Spleen (tissue), 11 donors: ENCODE results near the gene CDX1. TPM values are rescaled to one million over a fixed set of nuclear protein-coding genes. Genes with fewer than 3 reads are reported as not detected.

ENCODE experiments used
- DNase-seq: peaks from one replicate; pipeline ENCODE4 v3.0.0-alpha.2; 2020
- H3K27ac ChIP-seq, 8 donors: fragments of 200-600 bp; sonication (generic) in 7 of 8; 1 replicate in 4 of 8; 2 replicates in 4 of 8; pipeline versions ENCODE4 v1.5.0 to v1.8.0; 2016 to 2021; ENCODE audit warnings: inconsistent platforms in 4 of 8, mild to moderate bottlenecking in 4 of 8, moderate library complexity in 1 of 8
- H3K27me3 ChIP-seq, 7 donors: fragments of 200-600 bp; sonication (generic) in 6 of 7; replicated peaks in 1 of 7; 1 replicate in 4 of 7; 2 replicates in 3 of 7; pipeline versions ENCODE4 v1.5.0 to v1.8.0; 2016 to 2021; ENCODE audit warnings: inconsistent platforms in 3 of 7, mild to moderate bottlenecking in 1 of 7
- H3K36me3 ChIP-seq, 6 donors: fragments of 200-600 bp; sonication (generic) in 5 of 6; 1 replicate in 4 of 6; 2 replicates in 2 of 6; pipeline versions ENCODE4 v1.5.0 to v1.8.0; 2016 to 2021; ENCODE audit warnings: inconsistent platforms in 2 of 6
- H3K4me1 ChIP-seq, 6 donors: fragments of 200-600 bp; sonication (generic) in 5 of 6; 1 replicate in 3 of 6; 2 replicates in 3 of 6; pipeline versions ENCODE4 v1.5.0 to v1.8.0; 2016 to 2021; ENCODE audit warnings: inconsistent platforms in 3 of 6
- H3K4me3 ChIP-seq, 8 donors: fragments of 200-600 bp; sonication (generic) in 7 of 8; 1 replicate in 4 of 8; 2 replicates in 4 of 8; pipeline versions ENCODE4 v1.5.0 to v1.8.0; 2016 to 2021; ENCODE audit warnings: inconsistent platforms in 4 of 8, mild to moderate bottlenecking in 4 of 8, moderate library complexity in 2 of 8
- H3K9me3 ChIP-seq, 8 donors: fragments of 200-600 bp; sonication (generic) in 7 of 8; 1 replicate in 4 of 8; 2 replicates in 4 of 8; pipeline versions ENCODE4 v1.5.0 to v1.8.0; 2016 to 2021; ENCODE audit warnings: inconsistent platforms in 4 of 8
- POLR2A ChIP-seq, 3 donors: fragments of 450-650 bp; IDR thresholded peaks; one replicate each; pipeline ENCODE4 v1.5.1; 2017; ENCODE audit warnings: antibody characterized with exemption in 3 of 3, mild to moderate bottlenecking in 1 of 3
- POLR2AphosphoS5 ChIP-seq, 3 donors: sonication (generic); formaldehyde crosslinking; IDR thresholded peaks; one replicate each; pipeline ENCODE4 v1.5.1; 2017; ENCODE audit warnings: antibody characterized with exemption in 3 of 3
- WGBS, 5 donors: extraction: QIAGEN DNeasy Blood & Tissue Kit in 3 of 5; methylation state at CpG; one replicate each; pipeline versions ENCODE4 v1.1.5 to v1.1.7; 2013 to 2018; 5-methylcytosine and 5-hydroxymethylcytosine counted together
- intact Hi-C: fragments of 100-400 bp; cut with DNase I; formaldehyde crosslinking; loops from one replicate; pipeline ENCODE4 v1.15.0; 2023; ENCODE audit warnings: low total_unique reads
- polyA plus RNA-seq, 3 donors: library from polyadenylated mRNA; stranded (reverse); fragments of 200-250 nt; gene quantifications; one replicate each; pipeline ENCODE4 v1.2.1, GENCODE V29; 2013
- total RNA-seq, 7 donors: library from RNA; depleted of rRNA in 3 of 7; stranded (reverse); fragments of >200 nt in 3 of 7; fragmentation: NEBNext Ultra II Directional in 4 of 7; extraction: Animal tissue kit (Norgen Biotek cat#: 25700) in 4 of 7; gene quantifications; one replicate each; pipeline versions ENCODE4 v1.1.0 to v1.2.1, GENCODE V29; 2016 to 2021
- TF ChIP-seq, protein P1 (sequence below), 11 experiments: fragments of 200-600 bp in 7 of 11; fragments of 450-650 bp in 4 of 11; sonication (generic) in 4 of 11; IDR thresholded peaks in 8 of 11; conservative IDR thresholded peaks in 3 of 11; 1 replicate in 7 of 11; 2 replicates in 4 of 11; pipeline versions ENCODE4 v1.4.0 to v1.8.0; 2016 to 2021; ENCODE audit warnings: antibody characterized with exemption in 11 of 11, inconsistent platforms in 4 of 11, mild to moderate bottlenecking in 1 of 11
- donor health status: healthy with polysubstance abuse.
- donor health status: DM: no; HTN: no; CAD: no; lungs with moderate emphysema.
- donor health status: DM: no; HTN: no; CAD: no.
- donor health status: Bipolar disorder and iron deficiency.
- donor health status: healthy.
- donor health status: DM: no; HTN: no; CAD: no.
- donor health status: DM: yes; HTN: yes; CAD: no.

The CDX1 gene
- total and polyA plus RNA-seq, 10 donors: 0.25 to 1.3 (median 0.41) TPM; not detected in 5

DNA sequence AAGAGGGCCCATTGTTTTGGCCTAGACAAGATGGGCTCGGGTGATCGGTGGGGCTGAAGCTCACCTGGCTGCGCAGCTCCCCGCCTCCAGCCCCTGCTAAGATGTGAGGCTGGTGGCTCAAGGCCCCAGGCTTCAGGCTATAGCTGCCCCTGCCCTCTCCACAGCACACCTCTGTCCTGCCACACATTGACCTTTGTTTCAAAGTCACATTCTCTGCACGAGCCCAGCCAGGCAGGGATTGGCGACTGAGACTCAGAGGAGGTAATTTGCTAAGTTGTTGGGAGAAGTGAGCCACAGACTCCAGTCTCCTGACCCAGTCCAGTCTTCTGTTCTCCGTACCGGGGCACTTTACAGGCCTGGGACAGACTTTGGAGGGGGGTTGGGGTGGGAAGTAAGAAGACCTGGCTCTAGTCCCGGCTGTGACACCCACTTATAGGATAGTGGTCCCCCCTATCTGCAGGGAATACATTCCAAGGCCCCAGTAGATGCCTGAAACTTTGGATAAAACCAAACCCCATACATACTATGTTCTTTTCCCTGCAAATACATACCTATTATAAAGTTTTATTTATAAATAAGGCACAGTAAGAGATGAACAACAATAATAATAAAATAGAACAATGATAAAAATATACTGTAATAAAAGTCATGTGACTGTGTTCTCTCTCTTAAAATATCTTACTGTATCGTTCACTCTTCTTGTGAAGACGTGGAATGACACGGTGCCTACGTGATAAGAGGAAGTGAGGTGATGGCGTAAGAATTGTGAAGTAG, 24.2 kb upstream of the CDX1 start:
- TF ChIP-seq, protein P1, sequence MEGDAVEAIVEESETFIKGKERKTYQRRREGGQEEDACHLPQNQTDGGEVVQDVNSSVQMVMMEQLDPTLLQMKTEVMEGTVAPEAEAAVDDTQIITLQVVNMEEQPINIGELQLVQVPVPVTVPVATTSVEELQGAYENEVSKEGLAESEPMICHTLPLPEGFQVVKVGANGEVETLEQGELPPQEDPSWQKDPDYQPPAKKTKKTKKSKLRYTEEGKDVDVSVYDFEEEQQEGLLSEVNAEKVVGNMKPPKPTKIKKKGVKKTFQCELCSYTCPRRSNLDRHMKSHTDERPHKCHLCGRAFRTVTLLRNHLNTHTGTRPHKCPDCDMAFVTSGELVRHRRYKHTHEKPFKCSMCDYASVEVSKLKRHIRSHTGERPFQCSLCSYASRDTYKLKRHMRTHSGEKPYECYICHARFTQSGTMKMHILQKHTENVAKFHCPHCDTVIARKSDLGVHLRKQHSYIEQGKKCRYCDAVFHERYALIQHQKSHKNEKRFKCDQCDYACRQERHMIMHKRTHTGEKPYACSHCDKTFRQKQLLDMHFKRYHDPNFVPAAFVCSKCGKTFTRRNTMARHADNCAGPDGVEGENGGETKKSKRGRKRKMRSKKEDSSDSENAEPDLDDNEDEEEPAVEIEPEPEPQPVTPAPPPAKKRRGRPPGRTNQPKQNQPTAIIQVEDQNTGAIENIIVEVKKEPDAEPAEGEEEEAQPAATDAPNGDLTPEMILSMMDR (IDR thresholded peaks at IDR 0.05 in 8 of 11, conservative IDR thresholded peaks at IDR 0.05 in 3 of 11): no peak
- TF ChIP-seq POLR2AphosphoS5 (IDR thresholded peaks at IDR 0.05) (peak in 2 of 3 donors; percentile 12 to 33), POLR2A (IDR thresholded peaks at IDR 0.05) (no peak)
- intact Hi-C loops: no loop called here
- H3K27ac ChIP-seq: peak overlapping the region in 7 of 8 donors; percentile 58 to 83 (median 75)
- H3K4me3 ChIP-seq: no peak overlapping the region
- H3K36me3 ChIP-seq: no peaks in the 10 kb centered on the region
- H3K4me1 ChIP-seq: peaks cover 0 to 95% (median 30%) of the 10 kb centered on the region in 6 donors
- H3K9me3 ChIP-seq: no peaks in the 10 kb centered on the region
- DNase-seq: no peak
- WGBS, 5 donors: 63 to 81% (median 65%) methylated on average over 14 of the region's 14 CpGs
- H3K27me3 ChIP-seq: peaks cover 0 to 19% (median 0%) of the 10 kb centered on the region in 7 donors

DNA sequence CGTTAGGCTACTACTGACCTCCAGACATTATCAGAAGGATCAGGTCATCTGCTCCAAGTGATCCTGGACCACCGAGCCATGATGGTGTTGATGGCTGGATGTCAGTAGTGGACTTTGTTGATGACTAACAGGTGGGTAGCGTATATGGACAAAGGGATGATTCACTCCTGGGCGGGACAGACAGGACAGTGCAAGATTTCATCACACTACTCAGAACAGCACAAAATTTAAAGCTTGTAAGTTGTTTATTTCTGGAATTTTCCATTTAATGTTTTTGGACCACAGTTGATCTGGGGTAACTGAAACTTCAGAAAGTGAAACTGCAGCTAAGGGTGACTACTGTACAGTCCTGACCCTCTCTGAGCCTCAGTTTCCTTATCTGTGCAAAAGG, 23.6 kb upstream of the CDX1 start:
- Histone ChIP-seq H3K27ac (peak overlapping the region in 7 of 8 donors; percentile 58 to 83 (median 75)), H3K27me3 (peaks cover 0 to 13% (median 0%) of the 10 kb centered on the region in 7 donors), H3K4me3 (peak overlapping the region in 1 of 8 donors; percentile 13), H3K36me3 (no peaks in the 10 kb centered on the region), H3K4me1 (peaks cover 0 to 94% (median 30%) of the 10 kb centered on the region in 6 donors), H3K9me3 (no peaks in the 10 kb centered on the region)
- intact Hi-C loops: no loop called here
- TF ChIP-seq, protein P1 (IDR thresholded peaks at IDR 0.05 in 8 of 11, conservative IDR thresholded peaks at IDR 0.05 in 3 of 11): no peak
- no peak for TF ChIP-seq POLR2A (IDR thresholded peaks at IDR 0.05)
- peak in 1 of 3 donors; percentile 8 for TF ChIP-seq POLR2AphosphoS5 (IDR thresholded peaks at IDR 0.05)
- DNase-seq: no peak
- 45 to 69% (median 63%) methylated on average over 4 of the region's 4 CpGs for WGBS, 5 donors

DNA sequence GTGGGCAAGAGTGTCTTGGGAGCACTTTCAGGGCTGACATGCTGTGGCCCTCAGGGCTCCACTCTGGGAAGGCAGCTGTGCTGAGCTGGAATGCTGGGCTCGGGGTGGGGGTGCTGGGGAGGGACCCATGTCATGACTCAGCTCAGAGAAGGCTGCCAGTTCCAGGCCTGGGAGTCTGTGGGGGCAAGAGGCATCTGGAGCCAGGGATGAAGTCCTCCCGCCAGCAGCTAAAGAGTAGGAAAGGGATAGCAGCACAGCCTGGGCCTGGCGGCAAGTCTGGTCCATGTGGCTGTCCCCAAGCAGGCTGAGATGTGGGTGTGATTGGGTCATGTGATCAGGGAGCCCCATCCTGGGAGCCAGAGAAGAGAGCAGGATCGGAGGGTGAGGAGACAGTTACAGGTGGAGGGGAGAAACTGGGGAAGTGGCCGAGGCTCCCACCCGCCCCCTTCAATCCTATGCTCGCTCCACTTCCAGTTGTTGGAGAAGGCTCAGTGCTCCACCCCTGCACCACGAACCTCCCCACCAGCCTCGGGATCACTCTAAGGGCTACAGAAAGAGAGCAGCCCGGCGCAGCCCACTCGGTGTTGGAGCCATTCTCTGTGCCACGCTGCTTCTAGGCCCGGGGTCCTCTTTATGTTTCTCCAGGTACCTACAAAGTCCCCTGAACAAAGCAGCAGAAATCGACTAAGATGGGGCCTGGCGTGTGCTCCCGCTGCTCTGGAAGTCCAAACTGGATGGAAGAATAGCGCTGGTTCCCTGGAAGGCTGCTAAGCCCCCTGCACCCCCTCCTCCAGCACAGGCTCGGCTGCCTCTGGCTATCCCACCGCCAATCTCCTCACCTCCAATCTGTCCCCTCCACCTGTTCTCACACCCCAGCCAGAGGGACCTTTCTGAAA, 23.0 kb upstream of the CDX1 start:
- H3K27ac ChIP-seq: peak overlapping the region in 7 of 8 donors; percentile 58 to 83 (median 75)
- peaks cover 0 to 7% (median 0%) of the 10 kb centered on the region in 7 donors for H3K27me3 ChIP-seq
- peaks cover 0 to 92% (median 27%) of the 10 kb centered on the region in 6 donors for H3K4me1 ChIP-seq
- 69 to 81% (median 78%) methylated on average over 19 to 20 of the region's 20 CpGs for WGBS, 5 donors
- H3K9me3 ChIP-seq: no peaks in the 10 kb centered on the region
- TF ChIP-seq, protein P1 (IDR thresholded peaks at IDR 0.05 in 8 of 11, conservative IDR thresholded peaks at IDR 0.05 in 3 of 11): no peak
- TF ChIP-seq POLR2AphosphoS5 (IDR thresholded peaks at IDR 0.05): peak in 2 of 3 donors; percentile 54 to 61
- intact Hi-C loops: no loop called here
- peak overlapping the region in 1 of 8 donors; percentile 13 for H3K4me3 ChIP-seq
- H3K36me3 ChIP-seq: no peaks in the 10 kb centered on the region
- DNase-seq: no peak
